GM21717 (cell line): ENCODE results near the gene KRTAP3-2.

Experiments used
- ATAC-seq: cut with Tn5 transposase; IDR thresholded peaks from one replicate; pipeline ENCODE4 v1.9.1; 2021; ENCODE audit warnings: mild to moderate bottlenecking, moderate library complexity; ENCODE audit not compliant: unreplicated experiment

Gene KRTAP3-2

GRCh38 chr17:40974366-40974765, 25.3 kb downstream of the KRTAP3-2 start:
- ATAC-seq: no peak

- ATAC-seq: no peak
Observed at GRCh38 chr17:40967582-40967981, 32.1 kb downstream of the KRTAP3-2 start.

GRCh38 chr17:40966848-40967247, 32.9 kb downstream of the KRTAP3-2 start, which contains the start of gene KRT39:
Gene KRT39 (minus strand): TSS chr17:40966948. CDS start chr17:40966856, 92 bp downstream.
- no peak for ATAC-seq

- ATAC-seq: no peak
Observed at GRCh38 chr17:40963838-40964237, 35.9 kb downstream of the KRTAP3-2 start.

- no peak for ATAC-seq
Observed at GRCh38 chr17:40962059-40962561, 37.6 kb downstream of the KRTAP3-2 start.

GRCh38 chr17:40961591-40961990, 38.1 kb downstream of the KRTAP3-2 start:
- ATAC-seq: no peak

- ATAC-seq: no peak
Observed at GRCh38 chr17:40960144-40960543, 39.6 kb downstream of the KRTAP3-2 start.

- ATAC-seq: no peak
Observed at GRCh38 chr17:40958086-40958953, 41.4 kb downstream of the KRTAP3-2 start.

GRCh38 chr17:40956401-40957254, 43.1 kb downstream of the KRTAP3-2 start:
- ATAC-seq: no peak

GRCh38 chr17:40953881-40954280, 45.8 kb downstream of the KRTAP3-2 start:
- no peak for ATAC-seq

GRCh38 chr17:40952661-40953060, 47.0 kb downstream of the KRTAP3-2 start:
- no peak for ATAC-seq

GRCh38 chr17:40952154-40952553, 47.6 kb downstream of the KRTAP3-2 start:
- ATAC-seq: no peak

GRCh38 chr17:40951011-40951622, 48.6 kb downstream of the KRTAP3-2 start:
- no peak for ATAC-seq

GRCh38 chr17:40950176-40950575, 49.5 kb downstream of the KRTAP3-2 start:
- ATAC-seq: no peak

- ATAC-seq: no peak
Observed at GRCh38 chr17:40949418-40949817, 50.3 kb downstream of the KRTAP3-2 start.
